Endothelial cell of umbilical vein (primary cell): ENCODE results near the gene DNAJC27. TPM values are rescaled to one million over a fixed set of nuclear protein-coding genes. Genes with fewer than 3 reads are reported as not detected.

Experiments
- BruUV-seq: library from RNA; stranded (reverse); fragments of 400-500 nt; replicated peaks from 2 replicates; lab custom pipeline; 2021; lab: Mats Ljungman, UMichigan
- CTCF ChIA-PET: fragments of 300-600, 350-600 bp; sonication (Branson Sonifier 250); formaldehyde crosslinking; loops from one replicate; lab custom pipeline; 2021; ENCODE audit warnings: antibody characterized with exemption, inconsistent platforms; lab: Charles Lee
- POLR2A ChIA-PET: fragments of 300-600, 350-600 bp; sonication (Branson Sonifier 250); formaldehyde crosslinking; loops from one replicate; lab custom pipeline; 2021; ENCODE audit warnings: antibody characterized with exemption, inconsistent platforms; lab: Charles Lee
- DNase-seq: peaks from one replicate; pipeline ENCODE4 v3.0.0-alpha.2; 2011; ENCODE audit warnings: low read depth, low spot score
- FAIRE-seq: peaks from 2 replicates; lab custom pipeline; 2011; peaks lifted over from hg19 to GRCh38; lab: Jason Lieb, UNC
- H2AFZ ChIP-seq: 2 replicates; pipeline ENCODE4 v1.6.0; 2012; ENCODE audit warnings: low read depth, low read length, control low read depth, inconsistent platforms
- H3K27ac ChIP-seq: 2 replicates; pipeline ENCODE4 v1.5.1; 2011; ENCODE audit warnings: low read depth, mild to moderate bottlenecking, control low read depth, low read length, moderate library complexity; ENCODE audit not compliant: insufficient read depth
- H3K27me3 ChIP-seq, 2 experiments: 2 replicates each; pipeline versions ENCODE4 v1.6.0 to v1.6.1; 2011; ENCODE audit warnings: low read length in 2 of 2, mixed read lengths in 1 of 2; ENCODE audit not compliant: control insufficient read depth in 2 of 2, insufficient read depth in 2 of 2
- H3K36me3 ChIP-seq, 2 experiments: 2 replicates in 1 of 2; 3 replicates in 1 of 2; pipeline ENCODE4 v1.5.1; 2011; ENCODE audit warnings: low read length in 2 of 2, mild to moderate bottlenecking in 1 of 2, moderate library complexity in 1 of 2; ENCODE audit not compliant: control insufficient read depth in 2 of 2, insufficient read depth in 2 of 2; ENCODE audit errors: extremely low read depth in 1 of 2
- H3K4me1 ChIP-seq: 3 replicates; pipeline ENCODE4 v1.5.1; 2011; ENCODE audit warnings: mild to moderate bottlenecking, low read length; ENCODE audit not compliant: control insufficient read depth, insufficient read depth; ENCODE audit errors: extremely low read depth
- H3K4me2 ChIP-seq: 2 replicates; pipeline ENCODE4 v1.6.1; 2011; ENCODE audit warnings: low read length, control low read depth, mixed read lengths; ENCODE audit not compliant: insufficient read depth
- H3K4me3 ChIP-seq, 3 experiments: fragments of 200-600 bp in 1 of 3; sonication (generic), shearing (Covaris generic) in 1 of 3; replicated peaks in 1 of 3; 2 replicates each; pipeline ENCODE4 v1.5.1; 2011 to 2016; ENCODE audit warnings: control low read depth in 3 of 3, low read length in 3 of 3, mild to moderate bottlenecking in 2 of 3, inconsistent platforms in 1 of 3, low read depth in 1 of 3, moderate library complexity in 1 of 3; ENCODE audit not compliant: insufficient read depth in 1 of 3
- H3K79me2 ChIP-seq: 2 replicates; pipeline ENCODE4 v1.6.0; 2012; ENCODE audit warnings: low read length, inconsistent platforms; ENCODE audit not compliant: control insufficient read depth, insufficient read depth
- H3K9ac ChIP-seq: replicated peaks from 2 replicates; pipeline ENCODE3; 2011; ENCODE audit warnings: low read length, control low read depth; ENCODE audit not compliant: insufficient read depth; ENCODE audit errors: extremely low read depth
- H3K9me1 ChIP-seq: replicated peaks from 3 replicates; pipeline ENCODE4 v1.6.0; 2011; ENCODE audit warnings: mild to moderate bottlenecking, low read length; ENCODE audit not compliant: control insufficient read depth, insufficient read depth; ENCODE audit errors: extremely low read depth
- H3K9me3 ChIP-seq: replicated peaks from 2 replicates; pipeline ENCODE4 v1.5.1; 2012; ENCODE audit warnings: low read length, inconsistent platforms; ENCODE audit not compliant: control insufficient read depth, insufficient read depth
- H4K20me1 ChIP-seq: replicated peaks from 2 replicates; pipeline ENCODE3; 2011; ENCODE audit warnings: mild to moderate bottlenecking, low read length; ENCODE audit not compliant: control insufficient read depth, insufficient read depth; ENCODE audit errors: extremely low read depth
- EZH2 ChIP-seq: IDR thresholded peaks from 2 replicates; pipeline ENCODE4 v1.6.1; 2012; ENCODE audit warnings: borderline replicate concordance, low read depth, mild to moderate bottlenecking, moderate library complexity, low read length, inconsistent platforms; ENCODE audit not compliant: severe bottlenecking
- FOS ChIP-seq: IDR thresholded peaks from 2 replicates; pipeline ENCODE4 v1.6.1; 2011; ENCODE audit warnings: mild to moderate bottlenecking, low read length, moderate library complexity, borderline replicate concordance; ENCODE audit not compliant: insufficient read depth
- GATA2 ChIP-seq: IDR thresholded peaks from 2 replicates; pipeline ENCODE4 v1.7.0; 2011; ENCODE audit warnings: low read depth, mild to moderate bottlenecking, moderate library complexity, mixed read lengths, low read length; ENCODE audit not compliant: insufficient read length, insufficient read depth
- JUN ChIP-seq: IDR thresholded peaks from 2 replicates; pipeline ENCODE4 v1.6.1; 2011; ENCODE audit warnings: borderline replicate concordance, low read depth; ENCODE audit not compliant: insufficient read length, insufficient read depth
- MYC ChIP-seq: IDR thresholded peaks from one replicate; pipeline ENCODE4 v1.6.1; 2011; ENCODE audit warnings: mild to moderate bottlenecking, low read depth, low read length
- POLR2A ChIP-seq: IDR thresholded peaks from 2 replicates; pipeline ENCODE4 v1.6.1; 2012; ENCODE audit warnings: low read depth, mild to moderate bottlenecking, control low read depth, low read length
- POLR2AphosphoS5 ChIP-seq: IDR thresholded peaks from 2 replicates; pipeline ENCODE4 v1.6.1; 2012; ENCODE audit warnings: low read depth, mild to moderate bottlenecking, control low read depth, low read length, moderate library complexity; ENCODE audit not compliant: insufficient read depth
- dilution Hi-C: fragments of 300-500 bp; cut with MboI; formaldehyde crosslinking; loops from one replicate; pipeline ENCODE4 v1.15.0; 2019; ENCODE audit warnings: low sequenced_read_pairs; ENCODE audit not compliant: extremely low pct_ligation_motif_present
- intact Hi-C: fragments of 100-400 bp; cut with micrococcal nuclease; formaldehyde crosslinking; loops from one replicate; pipeline ENCODE4 v1.10.0; 2022
- polyA plus RNA-seq, 4 experiments: library from polyadenylated mRNA; depleted of rRNA in 3 of 4; stranded (reverse) in 3 of 4; unstranded in 1 of 4; fragments of >200 nt; gene quantifications; 2 replicates each; pipeline versions ENCODE4 v1.2.1 to v1.2.3, GENCODE V29; 2011 to 2012; ENCODE audit warnings: missing spikeins in 1 of 4
- total RNA-seq: library from RNA; stranded (reverse); gene quantifications from 2 replicates; pipeline ENCODE4 v1.2.3, GENCODE V29; 2021
- TF ChIP-seq, protein P1 (sequence below), 2 donors: IDR thresholded peaks; 1 replicate in 1 of 2; 2 replicates in 1 of 2; pipeline ENCODE4 v1.5.1; 2011; ENCODE audit warnings: low read length in 2 of 2, mild to moderate bottlenecking in 2 of 2, moderate library complexity in 2 of 2, control low read depth in 1 of 2, inconsistent platforms in 1 of 2, low read depth in 1 of 2; ENCODE audit not compliant: insufficient read depth in 1 of 2; ENCODE audit errors: extremely low read depth in 1 of 2
- TF ChIP-seq, protein P2 (sequence below): IDR thresholded peaks from 2 replicates; pipeline ENCODE4 v1.6.1; 2011; ENCODE audit not compliant: insufficient read depth, insufficient read length

DNAJC27 gene
- total and polyA plus RNA-seq, 2 donors (not counting 3 experiments of a cell fraction or from before 2014, with no cell fraction given), result 1.3 to 3.2 TPM

DNA sequence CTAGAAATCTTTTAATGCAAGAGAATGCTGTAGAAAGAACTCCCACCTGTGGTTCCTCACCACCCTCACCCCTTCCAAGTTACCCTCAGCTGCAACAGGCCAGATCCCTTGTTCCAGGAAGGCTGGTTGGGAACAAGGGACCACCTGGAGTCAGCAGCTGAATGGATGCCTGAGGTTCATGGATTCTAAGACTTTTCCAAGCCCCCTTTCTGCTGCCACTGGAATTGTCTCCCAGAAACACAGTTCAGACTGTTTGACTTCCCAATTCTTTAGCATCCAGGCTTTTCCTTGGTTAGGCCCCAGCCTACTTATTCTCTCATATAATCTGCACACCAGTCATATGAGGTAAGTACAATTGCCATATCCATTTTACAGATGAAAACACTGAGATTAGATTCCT is 43.7 kb downstream of the DNAJC27 start:
- Histone ChIP-seq H3K9me1 (no peaks in the 10 kb centered on the region), H3K36me3 (no peaks in the 10 kb centered on the region), H3K27me3 (peaks cover 0 to 2% of the 10 kb centered on the region in 2 experiments), H3K9me3 (no peaks in the 10 kb centered on the region), H4K20me1 (no peaks in the 10 kb centered on the region), H3K4me2 (no peak overlapping the region), H3K27ac (no peak overlapping the region), H3K79me2 (no peaks in the 10 kb centered on the region), H3K4me1 (peaks cover 2% of the 10 kb centered on the region), H2AFZ (no peak overlapping the region), H3K4me3 (no peak overlapping the region), H3K9ac (no peak overlapping the region)
- ChIA-PET CTCF (no interaction called here), POLR2A (no interaction called here)
- FAIRE-seq, result no peak
- dilution Hi-C loops (no loop called here), intact Hi-C loops (no loop called here)
- no TSS peak for BruUV-seq
- TF ChIP-seq EZH2 (no peak), POLR2A (no peak), MYC (no peak), POLR2AphosphoS5 (no peak), FOS (no peak), JUN (no peak), GATA2 (no peak)
- TF ChIP-seq, protein P1, sequence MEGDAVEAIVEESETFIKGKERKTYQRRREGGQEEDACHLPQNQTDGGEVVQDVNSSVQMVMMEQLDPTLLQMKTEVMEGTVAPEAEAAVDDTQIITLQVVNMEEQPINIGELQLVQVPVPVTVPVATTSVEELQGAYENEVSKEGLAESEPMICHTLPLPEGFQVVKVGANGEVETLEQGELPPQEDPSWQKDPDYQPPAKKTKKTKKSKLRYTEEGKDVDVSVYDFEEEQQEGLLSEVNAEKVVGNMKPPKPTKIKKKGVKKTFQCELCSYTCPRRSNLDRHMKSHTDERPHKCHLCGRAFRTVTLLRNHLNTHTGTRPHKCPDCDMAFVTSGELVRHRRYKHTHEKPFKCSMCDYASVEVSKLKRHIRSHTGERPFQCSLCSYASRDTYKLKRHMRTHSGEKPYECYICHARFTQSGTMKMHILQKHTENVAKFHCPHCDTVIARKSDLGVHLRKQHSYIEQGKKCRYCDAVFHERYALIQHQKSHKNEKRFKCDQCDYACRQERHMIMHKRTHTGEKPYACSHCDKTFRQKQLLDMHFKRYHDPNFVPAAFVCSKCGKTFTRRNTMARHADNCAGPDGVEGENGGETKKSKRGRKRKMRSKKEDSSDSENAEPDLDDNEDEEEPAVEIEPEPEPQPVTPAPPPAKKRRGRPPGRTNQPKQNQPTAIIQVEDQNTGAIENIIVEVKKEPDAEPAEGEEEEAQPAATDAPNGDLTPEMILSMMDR (IDR thresholded peaks at IDR 0.05; ENCODE audit: extremely low read depth in 1 of 2, insufficient read depth in 1 of 2, low read depth in 1 of 2, low read length in 2 of 2), result no peak
- TF ChIP-seq, protein P2, sequence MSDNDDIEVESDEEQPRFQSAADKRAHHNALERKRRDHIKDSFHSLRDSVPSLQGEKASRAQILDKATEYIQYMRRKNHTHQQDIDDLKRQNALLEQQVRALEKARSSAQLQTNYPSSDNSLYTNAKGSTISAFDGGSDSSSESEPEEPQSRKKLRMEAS, result no peak
- no peak for DNase-seq
